GM12865 (cell line): ENCODE data around the gene SERPINB4.

Experiments used
- DNase-seq: peaks from one replicate; pipeline ENCODE4 v3.0.0; 2010; ENCODE audit warnings: low read depth
- H3K4me3 ChIP-seq: 2 replicates; pipeline ENCODE4 v1.5.1; 2011; ENCODE audit warnings: mild to moderate bottlenecking, low read depth, low read length, control low read depth
- CTCF ChIP-seq: IDR thresholded peaks from 2 replicates; pipeline ENCODE4 v1.5.1; 2011; ENCODE audit warnings: low read length, control low read depth, low read depth, inconsistent platforms; ENCODE audit not compliant: insufficient read depth; ENCODE audit errors: missing control alignments

SERPINB4 gene

GRCh38 chr18:63619661-63620060, 24.4 kb downstream of the SERPINB4 start:
- H3K4me3 ChIP-seq, result no peak overlapping the region
- no peak for DNase-seq
- no peak for TF ChIP-seq CTCF

GRCh38 chr18:63617915-63618234, 26.2 kb downstream of the SERPINB4 start:
- DNase-seq, result no peak
- H3K4me3 ChIP-seq, result no peak overlapping the region
- TF ChIP-seq CTCF, result no peak

GRCh38 chr18:63617049-63617914, 26.8 kb downstream of the SERPINB4 start:
- no peak for TF ChIP-seq CTCF
- H3K4me3 ChIP-seq, result no peak overlapping the region
- DNase-seq, result peak; percentile 18

- no peak for TF ChIP-seq CTCF
- H3K4me3 ChIP-seq, result no peak overlapping the region
- DNase-seq, result no peak
Observed at GRCh38 chr18:63613420-63613819, 30.6 kb downstream of the SERPINB4 start.

GRCh38 chr18:63606526-63606925, 37.5 kb downstream of the SERPINB4 start:
- no peak for TF ChIP-seq CTCF
- no peak for DNase-seq

GRCh38 chr18:63604791-63605567, 39.1 kb downstream of the SERPINB4 start:
- no peak overlapping the region for H3K4me3 ChIP-seq
- no peak for DNase-seq
- no peak for TF ChIP-seq CTCF

More at GRCh38 chr18:63606526-63606925, 37.5 kb downstream of the SERPINB4 start:
- no peak overlapping the region for H3K4me3 ChIP-seq
